ENCODE results near the gene FAM131B.

Gene FAM131B

DNA sequence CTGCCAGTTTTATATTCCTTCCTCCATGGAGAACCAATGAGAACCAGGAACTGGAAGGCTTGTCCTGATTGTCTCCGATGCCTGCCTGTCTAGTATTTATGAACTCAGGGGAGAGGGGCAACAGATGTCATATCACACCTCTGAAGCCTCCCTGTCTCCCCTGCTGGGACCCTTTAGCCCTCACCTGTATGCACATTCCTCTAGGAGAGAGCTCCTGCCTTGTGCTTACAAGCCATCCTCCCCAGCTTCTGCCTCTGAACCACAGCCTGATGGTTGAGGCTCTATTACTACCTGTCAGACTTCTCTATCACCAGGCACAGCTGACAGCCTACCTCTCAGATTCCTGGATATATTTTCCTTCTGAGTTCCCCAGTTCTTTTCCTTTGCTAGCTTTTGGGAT lies 5.9 kb upstream of the FAM131B start:
- H3K27ac ChIP-seq: no peak overlapping the region
- no peak for TF ChIP-seq ZFX (IDR thresholded peaks at IDR 0.05; ENCODE audit: borderline replicate concordance)
- TF ChIP-seq, protein P1, sequence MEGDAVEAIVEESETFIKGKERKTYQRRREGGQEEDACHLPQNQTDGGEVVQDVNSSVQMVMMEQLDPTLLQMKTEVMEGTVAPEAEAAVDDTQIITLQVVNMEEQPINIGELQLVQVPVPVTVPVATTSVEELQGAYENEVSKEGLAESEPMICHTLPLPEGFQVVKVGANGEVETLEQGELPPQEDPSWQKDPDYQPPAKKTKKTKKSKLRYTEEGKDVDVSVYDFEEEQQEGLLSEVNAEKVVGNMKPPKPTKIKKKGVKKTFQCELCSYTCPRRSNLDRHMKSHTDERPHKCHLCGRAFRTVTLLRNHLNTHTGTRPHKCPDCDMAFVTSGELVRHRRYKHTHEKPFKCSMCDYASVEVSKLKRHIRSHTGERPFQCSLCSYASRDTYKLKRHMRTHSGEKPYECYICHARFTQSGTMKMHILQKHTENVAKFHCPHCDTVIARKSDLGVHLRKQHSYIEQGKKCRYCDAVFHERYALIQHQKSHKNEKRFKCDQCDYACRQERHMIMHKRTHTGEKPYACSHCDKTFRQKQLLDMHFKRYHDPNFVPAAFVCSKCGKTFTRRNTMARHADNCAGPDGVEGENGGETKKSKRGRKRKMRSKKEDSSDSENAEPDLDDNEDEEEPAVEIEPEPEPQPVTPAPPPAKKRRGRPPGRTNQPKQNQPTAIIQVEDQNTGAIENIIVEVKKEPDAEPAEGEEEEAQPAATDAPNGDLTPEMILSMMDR (IDR thresholded peaks at IDR 0.05): no peak

DNA sequence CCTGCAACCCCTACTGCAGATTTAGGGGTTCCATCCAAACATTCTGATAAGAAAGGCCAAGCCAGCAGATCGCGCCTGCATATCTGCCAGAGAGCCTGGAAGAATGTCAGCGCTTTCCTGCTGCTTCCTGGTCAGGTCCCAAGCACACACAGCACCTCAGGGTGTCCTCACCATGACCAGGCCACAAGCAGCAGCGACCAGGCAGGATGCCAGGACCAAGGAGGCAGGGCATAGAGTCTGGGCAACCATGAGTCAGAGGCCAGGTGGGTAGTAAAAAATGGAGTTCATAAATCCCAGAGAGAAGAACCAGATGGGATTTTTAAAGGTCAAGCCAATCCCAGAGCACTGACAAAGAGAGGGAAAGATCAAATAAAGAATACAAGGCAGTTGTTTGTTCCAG lies 5.5 kb upstream of the FAM131B start:
- no peak overlapping the region for H3K27ac ChIP-seq
- no peak for TF ChIP-seq ZFX (IDR thresholded peaks at IDR 0.05; ENCODE audit: borderline replicate concordance)
- TF ChIP-seq, protein P1 (IDR thresholded peaks at IDR 0.05): no peak

DNA sequence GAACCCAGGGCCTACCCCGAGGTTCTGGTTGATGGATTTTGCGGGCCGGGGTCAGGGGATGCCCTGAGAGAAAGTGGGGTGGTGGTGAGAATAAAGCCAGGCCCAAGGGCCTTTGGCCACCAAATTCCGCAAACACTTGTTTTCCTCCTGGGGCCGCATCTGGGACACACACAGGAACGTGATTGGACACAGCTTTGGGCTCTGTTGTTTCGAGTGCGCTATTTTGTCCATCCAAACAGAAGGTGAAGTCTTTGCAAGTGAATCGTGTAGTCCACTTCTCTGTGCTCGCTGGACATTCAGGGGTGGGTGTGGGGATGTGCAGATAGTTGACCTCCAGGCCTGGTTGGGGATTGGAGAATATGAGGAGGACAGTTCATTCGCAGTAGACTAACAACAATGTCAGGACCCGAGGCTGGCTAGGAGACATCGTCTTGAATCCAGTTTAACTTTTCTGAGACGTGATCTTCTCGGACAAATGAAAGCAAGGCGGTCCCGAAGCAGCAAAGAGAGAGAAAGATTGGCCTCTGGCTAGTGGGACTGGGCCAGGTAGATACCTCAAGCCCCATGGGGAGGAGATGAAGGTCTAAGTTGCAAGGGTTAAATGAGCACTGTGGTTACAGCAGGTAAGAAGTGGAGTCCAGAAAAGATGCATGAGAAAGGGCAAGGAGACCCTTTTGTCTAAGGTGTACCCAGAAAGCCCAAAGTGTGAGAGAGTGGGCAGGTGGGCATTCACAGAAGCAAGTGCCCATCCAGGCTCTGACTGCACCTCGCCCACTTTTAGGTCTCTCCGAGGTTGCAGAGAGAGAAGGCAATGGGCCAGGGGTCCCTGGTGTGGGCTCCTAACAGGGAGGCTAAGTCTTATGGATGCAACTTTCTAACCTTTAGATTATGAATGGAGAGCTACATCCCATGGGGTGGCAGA lies 764 bp upstream of the FAM131B start:
- TF ChIP-seq, protein P1 (IDR thresholded peaks at IDR 0.05): no peak
- no peak for TF ChIP-seq ZFX (IDR thresholded peaks at IDR 0.05; ENCODE audit: borderline replicate concordance)
- H3K27ac ChIP-seq: no peak overlapping the region

GRCh38 chr7:143361552-143362130 lies 872 bp downstream of the FAM131B start:
- no peak overlapping the region for H3K27ac ChIP-seq
- TF ChIP-seq, protein P1 (IDR thresholded peaks at IDR 0.05): no peak
- no peak for TF ChIP-seq ZFX (IDR thresholded peaks at IDR 0.05; ENCODE audit: borderline replicate concordance)

- no peak for TF ChIP-seq ZFX (IDR thresholded peaks at IDR 0.05; ENCODE audit: borderline replicate concordance)
- TF ChIP-seq, protein P1 (IDR thresholded peaks at IDR 0.05): no peak
- H3K27ac ChIP-seq: no peak overlapping the region
Observed at GRCh38 chr7:143360788-143361551, 1.5 kb downstream of the FAM131B start.

DNA sequence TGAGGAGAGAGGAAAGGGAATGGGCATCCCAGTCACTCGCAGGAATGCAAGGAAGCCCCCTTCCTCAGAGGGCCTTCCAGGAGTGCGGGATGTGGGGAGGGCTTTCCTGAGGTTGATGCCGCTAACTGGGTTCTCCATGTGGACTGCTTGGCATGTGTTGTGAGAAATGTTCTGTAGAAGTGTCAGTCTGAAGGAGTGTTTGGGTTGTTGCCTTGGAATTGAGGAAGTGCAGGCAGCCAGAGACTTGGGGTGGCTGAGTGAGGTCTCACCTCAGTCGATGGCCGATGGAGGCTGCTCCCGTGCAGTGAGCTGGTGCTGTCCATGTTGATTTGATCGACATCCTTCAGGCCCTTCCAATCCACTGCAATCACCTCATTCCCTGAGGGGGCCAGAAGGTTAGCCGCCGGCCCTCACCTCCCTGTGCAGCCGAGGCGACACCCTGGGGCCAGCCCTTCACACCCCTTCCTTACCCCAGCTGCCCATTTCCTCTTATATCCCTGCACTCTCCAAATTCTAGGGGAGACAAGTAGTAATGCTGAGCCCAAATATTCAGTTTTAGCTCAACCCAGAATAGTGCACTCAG lies 2.7 kb downstream of the FAM131B start:
- TF ChIP-seq ZFX (IDR thresholded peaks at IDR 0.05; ENCODE audit: borderline replicate concordance): no peak
- TF ChIP-seq, protein P1 (IDR thresholded peaks at IDR 0.05): no peak

More for the DNA sequence above, 2.7 kb downstream of the FAM131B start:
- no peak overlapping the region for H3K27ac ChIP-seq
